H9 (cell line): ENCODE data around the gene SLC17A1. TPM values are rescaled to one million over a fixed set of nuclear protein-coding genes. Genes with fewer than 3 reads are reported as not detected.

ENCODE experiments used
- DNase-seq: peaks from one replicate; pipeline ENCODE4 v3.0.0-alpha.2; 2017
- H2AFZ ChIP-seq: one replicate; pipeline ENCODE4 v1.6.1; 2013; ENCODE audit warnings: mild to moderate bottlenecking, low read length, control low read depth, moderate library complexity
- H2AK5ac ChIP-seq: 2 replicates; pipeline ENCODE4 v1.6.1; 2013; ENCODE audit warnings: low read length, control low read depth, mixed read lengths; ENCODE audit not compliant: insufficient read length
- H2BK120ac ChIP-seq: one replicate; pipeline ENCODE4 v1.6.1; 2013; ENCODE audit warnings: low read depth, mild to moderate bottlenecking, low read length, control low read depth, inconsistent platforms; ENCODE audit not compliant: poor library complexity, severe bottlenecking
- H2BK12ac ChIP-seq: 2 replicates; pipeline ENCODE4 v1.6.1; 2013; ENCODE audit warnings: low read length, control low read depth, mixed read lengths, low read depth; ENCODE audit not compliant: insufficient read length
- H2BK15ac ChIP-seq: 2 replicates; pipeline ENCODE4 v1.6.1; 2013; ENCODE audit warnings: low read depth, low read length, control low read depth
- H2BK20ac ChIP-seq: one replicate; pipeline ENCODE4 v1.6.1; 2013; ENCODE audit warnings: low read depth, mild to moderate bottlenecking, low read length, control low read depth, inconsistent platforms; ENCODE audit not compliant: poor library complexity, severe bottlenecking
- H2BK5ac ChIP-seq: 2 replicates; pipeline ENCODE4 v1.6.1; 2013; ENCODE audit warnings: low read length, control low read depth, mixed read lengths; ENCODE audit not compliant: insufficient read length
- H3K14ac ChIP-seq: 2 replicates; pipeline ENCODE4 v1.6.1; 2013; ENCODE audit warnings: low read length, control low read depth; ENCODE audit not compliant: insufficient read depth
- H3K18ac ChIP-seq: 2 replicates; pipeline ENCODE4 v1.6.1; 2013; ENCODE audit warnings: low read depth, mild to moderate bottlenecking, mixed read lengths, low read length, control low read depth; ENCODE audit not compliant: insufficient read length
- H3K23ac ChIP-seq: 2 replicates; pipeline ENCODE4 v1.6.1; 2013; ENCODE audit warnings: low read length, control low read depth, mixed read lengths, low read depth; ENCODE audit not compliant: insufficient read length
- H3K23me2 ChIP-seq: 2 replicates; pipeline ENCODE4 v1.6.1; 2013; ENCODE audit warnings: low read depth, mild to moderate bottlenecking, mixed read lengths, low read length, control low read depth; ENCODE audit not compliant: insufficient read length, poor library complexity, severe bottlenecking
- H3K27ac ChIP-seq: 2 replicates; pipeline ENCODE4 v1.5.1; 2013; ENCODE audit warnings: low read length, control low read depth, mixed read lengths, low read depth; ENCODE audit not compliant: insufficient read length
- H3K27me3 ChIP-seq: 2 replicates; pipeline ENCODE4 v1.6.1; 2013; ENCODE audit warnings: low read length, control low read depth, inconsistent platforms; ENCODE audit not compliant: insufficient read depth
- H3K4ac ChIP-seq: 2 replicates; pipeline ENCODE4 v1.6.1; 2013; ENCODE audit warnings: low read depth, mild to moderate bottlenecking, control low read depth, inconsistent platforms, low read length, moderate library complexity
- H3K4me1 ChIP-seq: 2 replicates; pipeline ENCODE4 v1.6.1; 2013; ENCODE audit warnings: low read length, control low read depth, inconsistent platforms; ENCODE audit not compliant: insufficient read depth
- H3K4me2 ChIP-seq: 2 replicates; pipeline ENCODE4 v1.6.1; 2013; ENCODE audit warnings: low read length, control low read depth, mixed read lengths; ENCODE audit not compliant: insufficient read length, insufficient read depth
- H3K56ac ChIP-seq: 2 replicates; pipeline ENCODE4 v1.6.1; 2013; ENCODE audit warnings: low read depth, mild to moderate bottlenecking, mixed read lengths, low read length, control low read depth; ENCODE audit not compliant: insufficient read length
- H3K79me1 ChIP-seq: 2 replicates; pipeline ENCODE4 v1.6.1; 2013; ENCODE audit warnings: low read depth, mild to moderate bottlenecking, moderate library complexity, low read length, control low read depth, inconsistent platforms; ENCODE audit not compliant: insufficient read depth, poor library complexity, severe bottlenecking
- H3K79me2 ChIP-seq: 2 replicates; pipeline ENCODE4 v1.6.1; 2013; ENCODE audit warnings: low read length, control low read depth, inconsistent platforms; ENCODE audit not compliant: insufficient read depth
- H3K9ac ChIP-seq: 2 replicates; pipeline ENCODE4 v1.6.1; 2013; ENCODE audit warnings: low read length, control low read depth, mixed read lengths; ENCODE audit not compliant: insufficient read length; ENCODE audit errors: extremely low read depth
- H3K9me3 ChIP-seq: one replicate; pipeline ENCODE4 v1.6.1; 2013; ENCODE audit warnings: low read depth, low read length, inconsistent platforms; ENCODE audit not compliant: control insufficient read depth
- H3T11ph ChIP-seq: one replicate; pipeline ENCODE4 v1.6.1; 2013; ENCODE audit warnings: mild to moderate bottlenecking, low read length, control low read depth, inconsistent platforms
- H4K20me1 ChIP-seq: one replicate; pipeline ENCODE4 v1.6.1; 2013; ENCODE audit not compliant: control insufficient read depth, insufficient read length, insufficient read depth
- H4K5ac ChIP-seq: 2 replicates; pipeline ENCODE4 v1.6.1; 2013; ENCODE audit warnings: low read depth, mild to moderate bottlenecking, mixed read lengths, low read length, control low read depth; ENCODE audit not compliant: insufficient read length
- H4K8ac ChIP-seq: replicated peaks from 2 replicates; pipeline ENCODE4 v1.6.1; 2013; ENCODE audit warnings: low read length, control low read depth, mixed read lengths, low read depth; ENCODE audit not compliant: insufficient read length
- H4K91ac ChIP-seq: 2 replicates; pipeline ENCODE4 v1.6.1; 2013; ENCODE audit warnings: low read depth, mild to moderate bottlenecking, moderate library complexity, mixed read lengths, low read length, control low read depth; ENCODE audit not compliant: insufficient read length
- H3K27ac Mint-ChIP-seq, 3 experiments: 2 replicates in 2 of 3; 3 replicates in 1 of 3; pipeline ENCODE4 v1.8.0; 2020 to 2021; ENCODE audit warnings: mixed read lengths in 3 of 3, mild to moderate bottlenecking in 1 of 3, moderate library complexity in 1 of 3
- H3K27me3 Mint-ChIP-seq: 2 replicates; pipeline ENCODE4 v1.8.0; 2021; ENCODE audit warnings: low read depth, mild to moderate bottlenecking, moderate library complexity, mixed read lengths
- H3K36me3 Mint-ChIP-seq, 3 experiments: 2 replicates in 2 of 3; 3 replicates in 1 of 3; pipeline ENCODE4 v1.8.0; 2020 to 2021; ENCODE audit warnings: low read depth in 3 of 3, mixed read lengths in 3 of 3; ENCODE audit not compliant: insufficient read depth in 1 of 3
- H3K4me1 Mint-ChIP-seq, 2 experiments: 2 replicates each; pipeline ENCODE4 v1.8.0; 2020; ENCODE audit warnings: mixed read lengths in 2 of 2
- H3K4me3 Mint-ChIP-seq, 2 experiments: 2 replicates in 1 of 2; 3 replicates in 1 of 2; pipeline ENCODE4 v1.8.0; 2020 to 2021; ENCODE audit warnings: mild to moderate bottlenecking in 2 of 2, mixed read lengths in 2 of 2, moderate library complexity in 1 of 2
- H3K9me3 Mint-ChIP-seq, 2 experiments: 2 replicates in 1 of 2; 3 replicates in 1 of 2; pipeline ENCODE4 v1.8.0; 2020; ENCODE audit warnings: mild to moderate bottlenecking in 2 of 2, mixed read lengths in 2 of 2, moderate library complexity in 1 of 2
- CTCF ChIP-seq: fragments of 200-600 bp; sonication (generic); conservative IDR thresholded peaks from 3 replicates; pipeline ENCODE4 v1.8.0; 2021; ENCODE audit warnings: antibody characterized with exemption, mild to moderate bottlenecking
- WGBS: extraction: QIAGEN DNeasy Blood & Tissue Kit; methylation state at CpG from one replicate; pipeline ENCODE4 v1.1.7; 2013; ENCODE audit warnings: missing lambda C conversion rate, low lambda C conversion rate, mixed read lengths; ENCODE audit not compliant: insufficient read length; ENCODE audit errors: extremely low coverage; 5-methylcytosine and 5-hydroxymethylcytosine counted together
- total RNA-seq: library from RNA; stranded (reverse); gene quantifications from 2 replicates; pipeline ENCODE4 v1.2.1, GENCODE V29; 2021

Gene SLC17A1
- total RNA-seq, 1 experiment from 2014 or later, result not detected

GRCh38 chr6:25755483-25755882 is 76.4 kb downstream of the SLC17A1 start:
- Mint-ChIP-seq H3K36me3 (no peaks in the 10 kb centered on the region), H3K4me1 (no peaks in the 10 kb centered on the region), H3K9me3 (no peaks in the 10 kb centered on the region), H3K4me3 (no peak overlapping the region), H3K27ac (no peak overlapping the region), H3K27me3 (no peaks in the 10 kb centered on the region)
- Histone ChIP-seq H2BK120ac (no peak overlapping the region), H3K23ac (no peak overlapping the region), H4K5ac (no peak overlapping the region), H3K14ac (no peak overlapping the region), H2AK5ac (no peak overlapping the region), H4K20me1 (no peaks in the 10 kb centered on the region), H2BK20ac (no peak overlapping the region), H4K91ac (no peak overlapping the region), H2AFZ (no peak overlapping the region), H3K4ac (no peak overlapping the region), H3K18ac (no peak overlapping the region), H3K79me2 (no peaks in the 10 kb centered on the region), H3K79me1 (no peaks in the 10 kb centered on the region), H4K8ac (no peak overlapping the region), H3K23me2 (no peaks in the 10 kb centered on the region), H3K27me3 (no peaks in the 10 kb centered on the region), H3K9me3 (no peaks in the 10 kb centered on the region), H2BK12ac (no peak overlapping the region), H3K4me1 (no peaks in the 10 kb centered on the region), H3K56ac (no peak overlapping the region), H3K4me2 (no peak overlapping the region), H3K9ac (no peak overlapping the region), H2BK5ac (no peak overlapping the region), H2BK15ac (no peak overlapping the region), H3K27ac (no peak overlapping the region), H3T11ph (no peak overlapping the region)
- DNase-seq, result no peak
- WGBS, result no CpG with 5 or more reads among the region's 1 CpG
- no peak for TF ChIP-seq CTCF
